B cell (primary cell): Measurements from ENCODE around the gene EYA4. TPM values are rescaled to one million over a fixed set of nuclear protein-coding genes. Genes with fewer than 3 reads are reported as not detected.

ENCODE experiments used
- ATAC-seq: fragments of 200-7000 bp; cut with Tn5 transposase; one replicate; pipeline ENCODE4 v1.10.0; 2021; ENCODE audit warnings: low read depth, mild to moderate bottlenecking, moderate number of reproducible peaks, moderate library complexity
- CTCF ChIA-PET: fragments of 350-600 bp; sonication (Branson Sonifier 250); formaldehyde crosslinking; loops from one replicate; lab custom pipeline; 2021; ENCODE audit warnings: antibody characterized with exemption, inconsistent platforms; lab: Charles Lee
- POLR2A ChIA-PET: fragments of 350-600 bp; sonication (Branson Sonifier 250); formaldehyde crosslinking; loops from one replicate; lab custom pipeline; 2021; ENCODE audit warnings: antibody characterized with exemption; lab: Charles Lee
- DNase-seq: peaks from one replicate; pipeline ENCODE4 v3.0.0; 2013
- H2AFZ ChIP-seq: 2 replicates; pipeline ENCODE4 v1.6.1; 2012; ENCODE audit warnings: mild to moderate bottlenecking, low read depth, low read length; ENCODE audit not compliant: insufficient read depth, poor library complexity, severe bottlenecking
- H3K27ac ChIP-seq, 2 donors: 1 replicate in 1 of 2; 2 replicates in 1 of 2; pipeline ENCODE4 v1.5.1; 2012 to 2013; ENCODE audit warnings: low read length in 2 of 2, mild to moderate bottlenecking in 2 of 2, moderate library complexity in 1 of 2
- H3K27me3 ChIP-seq, 4 experiments: fragments of 200-600 bp in 1 of 4; sonication (generic) in 1 of 4; replicated peaks in 1 of 4; 1 replicate in 2 of 4; 2 replicates in 2 of 4; pipeline versions ENCODE4 v1.6.1 to v1.7.0; 2013 to 2016; ENCODE audit warnings: low read length in 3 of 4, mild to moderate bottlenecking in 2 of 4, mixed read lengths in 1 of 4, moderate library complexity in 1 of 4; ENCODE audit not compliant: insufficient read depth in 4 of 4, control insufficient read depth in 3 of 4; ENCODE audit errors: control extremely low read depth in 1 of 4
- H3K36me3 ChIP-seq, 2 experiments: replicated peaks in 1 of 2; 1 replicate in 1 of 2; 2 replicates in 1 of 2; pipeline versions ENCODE4 v1.6.1 to v1.7.1; 2013; ENCODE audit warnings: low read length in 1 of 2; ENCODE audit not compliant: insufficient read depth in 2 of 2, control insufficient read depth in 1 of 2; ENCODE audit errors: control extremely low read depth in 1 of 2, extremely low read depth in 1 of 2
- H3K4me1 ChIP-seq, 2 donors: fragments of 200-600 bp in 1 of 2; sonication (generic) in 1 of 2; 1 replicate in 1 of 2; 2 replicates in 1 of 2; pipeline versions ENCODE4 v1.5.1 to v1.6.1; 2013 to 2017; ENCODE audit warnings: low read length in 2 of 2; ENCODE audit not compliant: control insufficient read depth in 2 of 2, insufficient read depth in 2 of 2
- H3K4me2 ChIP-seq: replicated peaks from 2 replicates; pipeline ENCODE3; 2012; ENCODE audit warnings: mild to moderate bottlenecking, low read depth, low read length; ENCODE audit not compliant: poor library complexity, severe bottlenecking
- H3K4me3 ChIP-seq, 5 experiments: fragments of 200-600 bp in 1 of 5; sonication (generic) in 1 of 5; 1 replicate in 3 of 5; 2 replicates in 2 of 5; pipeline versions ENCODE4 v1.5.1 to v1.7.0; 2011 to 2016; ENCODE audit warnings: low read length in 4 of 5, mild to moderate bottlenecking in 4 of 5, low read depth in 2 of 5, control low read depth in 1 of 5, moderate library complexity in 1 of 5; ENCODE audit not compliant: insufficient read depth in 1 of 5; ENCODE audit errors: control extremely low read depth in 1 of 5, extremely low read depth in 1 of 5
- H3K79me2 ChIP-seq: fragments of 200-600 bp; sonication (generic); one replicate; pipeline ENCODE4 v1.6.0; 2016; ENCODE audit warnings: low read length; ENCODE audit not compliant: control insufficient read depth, insufficient read depth
- H3K9ac ChIP-seq: fragments of 200-600 bp; sonication (generic); 2 replicates; pipeline ENCODE4 v1.6.1; 2017; ENCODE audit warnings: mild to moderate bottlenecking, low read length, moderate library complexity
- H3K9me3 ChIP-seq, 3 donors: one replicate each; pipeline versions ENCODE4 v1.6.1 to v1.7.1; 2013; ENCODE audit warnings: low read length in 2 of 3; ENCODE audit not compliant: control insufficient read depth in 2 of 3, insufficient read depth in 1 of 3; ENCODE audit errors: control extremely low read depth in 1 of 3
- H4K20me1 ChIP-seq: 2 replicates; pipeline ENCODE4 v1.6.0; 2012; ENCODE audit warnings: mild to moderate bottlenecking, low read length; ENCODE audit not compliant: insufficient read depth, control insufficient read depth, poor library complexity, severe bottlenecking
- H3K27ac Mint-ChIP-seq: one replicate; pipeline ENCODE4 v1.8.0; 2021; ENCODE audit warnings: mixed read lengths
- H3K27me3 Mint-ChIP-seq: one replicate; pipeline ENCODE4 v1.8.0; 2021; ENCODE audit warnings: mixed read lengths
- H3K4me1 Mint-ChIP-seq: one replicate; pipeline ENCODE4 v1.8.0; 2021; ENCODE audit warnings: mixed read lengths
- H3K4me3 Mint-ChIP-seq: one replicate; pipeline ENCODE4 v1.8.0; 2021; ENCODE audit warnings: mixed read lengths
- H3K9me3 Mint-ChIP-seq: one replicate; pipeline ENCODE4 v1.8.0; 2022; ENCODE audit warnings: mixed read lengths; ENCODE audit not compliant: insufficient read depth
- EZH2 ChIP-seq: IDR thresholded peaks from 2 replicates; pipeline ENCODE4 v1.6.1; 2012; ENCODE audit warnings: borderline replicate concordance, low read depth, mild to moderate bottlenecking, moderate library complexity, low read length; ENCODE audit not compliant: insufficient read depth, poor library complexity, severe bottlenecking
- WGBS: methylation state at CpG from one replicate; pipeline ENCODE4 v1.1.5; 2013; ENCODE audit warnings: missing lambda C conversion rate; ENCODE audit not compliant: insufficient coverage; 5-methylcytosine and 5-hydroxymethylcytosine counted together
- intact Hi-C: fragments of 100-400 bp; cut with micrococcal nuclease; formaldehyde crosslinking; loops from one replicate; pipeline ENCODE4 v1.10.0; 2022
- polyA plus RNA-seq: library from polyadenylated mRNA; depleted of rRNA; stranded (reverse); fragments of >200 nt; gene quantifications from 2 replicates; pipeline ENCODE4 v1.2.3, GENCODE V29; 2012
- total RNA-seq, 2 donors: library from RNA; stranded (reverse); fragments of 120-200 nt in 1 of 2; gene quantifications; 1 replicate in 1 of 2; 2 replicates in 1 of 2; pipeline versions ENCODE4 v1.2.3 to v1.2.4, GENCODE V29; 2013 to 2022
- TF ChIP-seq, protein P1 (sequence below): fragments of 200-600 bp; IDR thresholded peaks from one replicate; pipeline ENCODE4 v1.8.0; 2022; ENCODE audit warnings: antibody characterized with exemption, mild to moderate bottlenecking

Gene EYA4
- total and polyA plus RNA-seq, 2 donors (not counting 1 experiment from before 2014, with no cell fraction given), result 0.49 TPM; not detected in 1

DNA sequence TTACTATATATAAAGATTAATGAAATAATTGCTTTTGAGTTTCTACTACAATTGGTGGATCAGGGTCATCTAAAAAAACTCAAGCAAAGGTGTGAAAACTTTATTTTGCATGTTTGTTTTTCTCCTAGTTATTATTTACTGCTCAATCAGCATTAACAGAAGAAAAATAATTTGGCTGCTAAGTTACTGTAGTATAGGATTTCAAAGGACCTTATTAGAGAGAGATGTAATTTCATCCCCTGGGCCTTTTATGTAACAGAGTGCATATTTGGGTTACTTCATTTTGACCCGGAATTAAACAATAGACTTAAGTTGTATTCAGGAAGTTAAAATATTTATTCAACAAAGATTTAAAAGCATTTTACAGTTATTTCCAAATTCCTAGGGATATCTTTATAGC, 49.8 kb downstream of the EYA4 start:
- Mint-ChIP-seq H3K27me3 (no peaks in the 10 kb centered on the region), H3K9me3 (no peaks in the 10 kb centered on the region), H3K27ac (no peak overlapping the region), H3K4me3 (no peak overlapping the region), H3K4me1 (no peaks in the 10 kb centered on the region)
- intact Hi-C loops, result no loop called here
- ChIA-PET POLR2A (no interaction called here), CTCF (no interaction called here)
- H3K9me3 ChIP-seq, result no peaks in the 10 kb centered on the region
- no peak overlapping the region for H3K4me3 ChIP-seq
- no CpG with 5 or more reads among the region's 1 CpG for WGBS
- no peaks in the 10 kb centered on the region for H4K20me1 ChIP-seq
- H3K4me2 ChIP-seq, result no peak overlapping the region
- no peak for ATAC-seq
- no peaks in the 10 kb centered on the region for H3K4me1 ChIP-seq
- H3K9ac ChIP-seq, result no peak overlapping the region
- H3K27ac ChIP-seq, result no peak overlapping the region
- no peak for DNase-seq
- no peak for TF ChIP-seq EZH2
- TF ChIP-seq, protein P1, sequence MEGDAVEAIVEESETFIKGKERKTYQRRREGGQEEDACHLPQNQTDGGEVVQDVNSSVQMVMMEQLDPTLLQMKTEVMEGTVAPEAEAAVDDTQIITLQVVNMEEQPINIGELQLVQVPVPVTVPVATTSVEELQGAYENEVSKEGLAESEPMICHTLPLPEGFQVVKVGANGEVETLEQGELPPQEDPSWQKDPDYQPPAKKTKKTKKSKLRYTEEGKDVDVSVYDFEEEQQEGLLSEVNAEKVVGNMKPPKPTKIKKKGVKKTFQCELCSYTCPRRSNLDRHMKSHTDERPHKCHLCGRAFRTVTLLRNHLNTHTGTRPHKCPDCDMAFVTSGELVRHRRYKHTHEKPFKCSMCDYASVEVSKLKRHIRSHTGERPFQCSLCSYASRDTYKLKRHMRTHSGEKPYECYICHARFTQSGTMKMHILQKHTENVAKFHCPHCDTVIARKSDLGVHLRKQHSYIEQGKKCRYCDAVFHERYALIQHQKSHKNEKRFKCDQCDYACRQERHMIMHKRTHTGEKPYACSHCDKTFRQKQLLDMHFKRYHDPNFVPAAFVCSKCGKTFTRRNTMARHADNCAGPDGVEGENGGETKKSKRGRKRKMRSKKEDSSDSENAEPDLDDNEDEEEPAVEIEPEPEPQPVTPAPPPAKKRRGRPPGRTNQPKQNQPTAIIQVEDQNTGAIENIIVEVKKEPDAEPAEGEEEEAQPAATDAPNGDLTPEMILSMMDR, result no peak
- no peaks in the 10 kb centered on the region for H3K27me3 ChIP-seq
- H2AFZ ChIP-seq, result no peak overlapping the region
- H3K36me3 ChIP-seq, result no peaks in the 10 kb centered on the region
- H3K79me2 ChIP-seq, result no peaks in the 10 kb centered on the region

- no peak overlapping the region for H3K4me3 ChIP-seq
- intact Hi-C loops, result no loop called here
- no peaks in the 10 kb centered on the region for H3K79me2 ChIP-seq
- H3K27ac ChIP-seq, result no peak overlapping the region
- DNase-seq, result no peak
- WGBS, result no CpG with 5 or more reads among the region's 1 CpG
- no peak for ATAC-seq
- TF ChIP-seq, protein P1, result no peak
- no peak for TF ChIP-seq EZH2
- Mint-ChIP-seq H3K27ac (no peak overlapping the region), H3K4me1 (no peaks in the 10 kb centered on the region), H3K9me3 (no peaks in the 10 kb centered on the region), H3K4me3 (no peak overlapping the region), H3K27me3 (no peaks in the 10 kb centered on the region)
- no peaks in the 10 kb centered on the region for H3K36me3 ChIP-seq
- no peaks in the 10 kb centered on the region for H3K9me3 ChIP-seq
- H3K9ac ChIP-seq, result no peak overlapping the region
- no peaks in the 10 kb centered on the region for H3K4me1 ChIP-seq
- no peaks in the 10 kb centered on the region for H4K20me1 ChIP-seq
- ChIA-PET POLR2A (no interaction called here), CTCF (no interaction called here)
- H2AFZ ChIP-seq, result no peak overlapping the region
- no peak overlapping the region for H3K4me2 ChIP-seq
- H3K27me3 ChIP-seq, result no peaks in the 10 kb centered on the region
Measured at GRCh38 chr6:133291671-133292070, 50.5 kb downstream of the EYA4 start.
